ENCODE data around the gene RANBP10. TPM values are rescaled to one million over a fixed set of nuclear protein-coding genes. Genes with fewer than 3 reads are reported as not detected.
A peak's percentile ranks its signal among the peaks of the same experiment; 100 is the strongest.

RANBP10 gene
- total and polyA plus RNA-seq, 9 of the 15 experiments (the other 6 are each of a cell fraction or from before 2014, with no cell fraction given), result 0.61 to 19.3 (median 5.9) TPM

GRCh38 chr16:67779256-67780014 is 26.9 kb downstream of the RANBP10 start:
- Histone ChIP-seq H3K27me3 (ENCODE audit: control insufficient read depth in 2 of 2, insufficient read depth in 2 of 2, low read length in 2 of 2) (no peaks in the 10 kb centered on the region), H3K79me2 (ENCODE audit: control insufficient read depth, insufficient read depth, low read length) (peaks cover 34% of the 10 kb centered on the region), H4K20me1 (replicated peaks; ENCODE audit: control insufficient read depth, insufficient read depth, low read length) (no peaks in the 10 kb centered on the region), H3K4me3 (no peak overlapping the region), H2AFZ (ENCODE audit: low read depth, low read length) (no peak overlapping the region), H3K9me1 (ENCODE audit: control insufficient read depth, insufficient read depth, low read length) (peaks cover 6% of the 10 kb centered on the region), H3K4me1 (replicated peaks in 1 of 2; ENCODE audit: control insufficient read depth in 2 of 2, insufficient read depth in 2 of 2, low read length in 2 of 2) (peaks cover 25% of the 10 kb centered on the region in 2 experiments), H3K9me3 (replicated peaks; ENCODE audit: control insufficient read depth, insufficient read depth, low read depth, low read length) (no peaks in the 10 kb centered on the region; the same call in 1 of the 2 replicates), H3K9ac (ENCODE audit: insufficient read depth in 1 of 2, low read depth in 2 of 2, low read length in 2 of 2) (peak overlapping the region in 1 of 2 experiments; percentile 6; a peak in 1 of 4 replicates), H3K4me2 (ENCODE audit: insufficient read depth, low read length) (no peak overlapping the region), H3K27ac (ENCODE audit: extremely low read depth, low read depth, low read length) (no peak overlapping the region), H3K36me3 (ENCODE audit: control insufficient read depth, insufficient read depth, low read length) (peaks cover 10% of the 10 kb centered on the region; the same call in 2 of the 3 replicates)
- intact Hi-C loops (cut with micrococcal nuclease), result no loop called here
- ChIA-PET POLR2A (interaction anchor here (0.7 to 3.2 kb wide), 4 partner anchors 9 to 22 kb away, joined by 3 to 10 read pairs (median 5); no protein-coding TSS in a partner anchor), CTCF (ENCODE audit: low intra/inter-chr PET ratio) (no interaction called here)
- ATAC-seq (no peak), FAIRE-seq (no peak), DNase-seq (ENCODE audit: extremely low read depth in 1 of 4, low spot score in 3 of 4) (no peak)
- no TSS peak for BruUV-seq (replicated peaks)
- WGBS (ENCODE audit: insufficient coverage, low coverage, missing lambda C conversion rate), result 64% methylated on average over 4 of the region's 5 CpGs
- in situ Hi-C loops (cut with MboI), result no loop called here
- TF ChIP-seq POLR2A (conservative IDR thresholded peaks at IDR 0.05) (no peak), BACH1 (tag; IDR thresholded peaks at IDR 0.05) (no peak), ILF3 (IDR thresholded peaks at IDR 0.05; ENCODE audit: borderline replicate concordance) (no peak), CREB1 (IDR thresholded peaks at IDR 0.05) (no peak), CREB1 (CRISPR knock-in tag; IDR thresholded peaks at IDR 0.05) (no peak), HNRNPL (IDR thresholded peaks at IDR 0.05; ENCODE audit: low read depth, low read length) (no peak), MAX (CRISPR knock-in tag; IDR thresholded peaks at IDR 0.05) (no peak), NCOA4 (IDR thresholded peaks at IDR 0.05; ENCODE audit: partially characterized antibody) (no peak), E2F8 (IDR thresholded peaks at IDR 0.05; ENCODE audit: low read depth, partially characterized antibody) (no peak), ZNF780A (CRISPR knock-in tag; IDR thresholded peaks at IDR 0.05) (no peak), ZNF197 (CRISPR knock-in tag; IDR thresholded peaks at IDR 0.05; ENCODE audit: low read depth) (no peak), CBFB (CRISPR knock-in tag; IDR thresholded peaks at IDR 0.05) (no peak), NFIX (CRISPR knock-in tag; IDR thresholded peaks at IDR 0.05; ENCODE audit: low read depth) (no peak), GABPA (tag; conservative IDR thresholded peaks at IDR 0.05; ENCODE audit: low read depth) (no peak), ATF2 (CRISPR knock-in tag; IDR thresholded peaks at IDR 0.05) (no peak), ZNF408 (CRISPR knock-in tag; IDR thresholded peaks at IDR 0.05; ENCODE audit: low read depth) (no peak), FOXK1 (CRISPR knock-in tag; IDR thresholded peaks at IDR 0.05; ENCODE audit: borderline replicate concordance) (no peak), ZNF707 (CRISPR knock-in tag; conservative IDR thresholded peaks at IDR 0.05) (no peak), TCFL5 (CRISPR knock-in tag; conservative IDR thresholded peaks at IDR 0.05) (no peak), TEAD1 (CRISPR knock-in tag; IDR thresholded peaks at IDR 0.05) (no peak)
